ENCODE results near the gene NYAP1. TPM values are rescaled to one million over a fixed set of nuclear protein-coding genes. Genes with fewer than 3 reads are reported as not detected.
A peak's percentile ranks its signal among the peaks of the same experiment; 100 is the strongest.

The NYAP1 gene
- total RNA-seq, 1 experiment from 2014 or later, result 1.3 TPM

DNA sequence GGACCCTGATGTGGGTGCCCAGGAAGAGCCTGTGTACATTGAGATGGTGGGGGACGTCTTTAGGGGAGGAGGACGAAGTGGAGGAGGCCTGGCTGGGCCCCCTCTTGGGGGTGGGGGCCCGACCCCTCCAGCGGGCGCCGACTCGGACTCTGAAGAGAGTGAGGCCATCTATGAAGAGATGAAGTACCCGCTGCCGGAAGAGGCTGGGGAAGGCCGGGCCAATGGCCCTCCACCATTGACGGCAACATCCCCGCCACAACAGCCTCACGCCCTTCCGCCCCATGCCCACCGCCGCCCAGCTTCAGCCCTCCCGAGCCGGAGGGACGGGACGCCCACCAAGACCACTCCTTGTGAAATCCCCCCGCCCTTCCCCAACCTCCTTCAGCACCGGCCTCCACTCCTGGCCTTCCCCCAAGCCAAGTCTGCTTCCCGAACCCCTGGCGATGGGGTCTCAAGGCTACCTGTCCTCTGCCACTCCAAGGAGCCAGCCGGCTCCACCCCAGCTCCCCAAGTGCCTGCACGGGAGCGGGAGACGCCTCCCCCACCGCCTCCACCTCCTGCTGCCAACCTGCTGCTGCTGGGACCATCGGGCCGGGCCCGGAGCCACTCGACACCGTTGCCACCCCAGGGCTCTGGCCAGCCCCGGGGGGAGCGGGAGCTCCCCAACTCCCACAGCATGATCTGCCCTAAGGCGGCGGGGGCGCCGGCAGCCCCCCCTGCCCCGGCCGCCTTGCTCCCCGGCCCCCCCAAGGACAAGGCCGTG is 4.8 kb downstream of the NYAP1 start:
- TF ChIP-seq, protein P1, sequence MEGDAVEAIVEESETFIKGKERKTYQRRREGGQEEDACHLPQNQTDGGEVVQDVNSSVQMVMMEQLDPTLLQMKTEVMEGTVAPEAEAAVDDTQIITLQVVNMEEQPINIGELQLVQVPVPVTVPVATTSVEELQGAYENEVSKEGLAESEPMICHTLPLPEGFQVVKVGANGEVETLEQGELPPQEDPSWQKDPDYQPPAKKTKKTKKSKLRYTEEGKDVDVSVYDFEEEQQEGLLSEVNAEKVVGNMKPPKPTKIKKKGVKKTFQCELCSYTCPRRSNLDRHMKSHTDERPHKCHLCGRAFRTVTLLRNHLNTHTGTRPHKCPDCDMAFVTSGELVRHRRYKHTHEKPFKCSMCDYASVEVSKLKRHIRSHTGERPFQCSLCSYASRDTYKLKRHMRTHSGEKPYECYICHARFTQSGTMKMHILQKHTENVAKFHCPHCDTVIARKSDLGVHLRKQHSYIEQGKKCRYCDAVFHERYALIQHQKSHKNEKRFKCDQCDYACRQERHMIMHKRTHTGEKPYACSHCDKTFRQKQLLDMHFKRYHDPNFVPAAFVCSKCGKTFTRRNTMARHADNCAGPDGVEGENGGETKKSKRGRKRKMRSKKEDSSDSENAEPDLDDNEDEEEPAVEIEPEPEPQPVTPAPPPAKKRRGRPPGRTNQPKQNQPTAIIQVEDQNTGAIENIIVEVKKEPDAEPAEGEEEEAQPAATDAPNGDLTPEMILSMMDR (conservative IDR thresholded peaks at IDR 0.05; ENCODE audit: low read depth, low read length), result no peak
- no peak for TF ChIP-seq EZH2 (IDR thresholded peaks at IDR 0.05; ENCODE audit: borderline replicate concordance, low read depth, low read length, poor library complexity, severe bottlenecking)
- Histone ChIP-seq H3K4me1 (ENCODE audit: insufficient read depth, low read length, poor library complexity, severe bottlenecking) (peaks cover 10% of the 10 kb centered on the region), H3K4me3 (ENCODE audit: low read depth, low read length, poor library complexity, severe bottlenecking) (no peak overlapping the region), H3K27me3 (replicated peaks; ENCODE audit: insufficient read depth, low read depth, low read length, poor library complexity) (no peaks in the 10 kb centered on the region), H3K9me3 (ENCODE audit: low read depth, low read length, poor library complexity, severe bottlenecking) (no peaks in the 10 kb centered on the region), H3K36me3 (ENCODE audit: insufficient read depth, low read length, poor library complexity, severe bottlenecking) (no peaks in the 10 kb centered on the region), H3K27ac (ENCODE audit: low read depth, low read length, poor library complexity, severe bottlenecking) (no peak overlapping the region)
- DNase-seq (ENCODE audit: low spot score), result no peak
- POLR2A ChIA-PET (ENCODE audit: low non-redundant PET), result no interaction called here
- CTCF ChIA-PET, result no interaction called here
- no TSS peak for BruUV-seq (replicated peaks)
- intact Hi-C loops (cut with micrococcal nuclease; ENCODE audit: unreplicated experiment), result no loop called here

DNA sequence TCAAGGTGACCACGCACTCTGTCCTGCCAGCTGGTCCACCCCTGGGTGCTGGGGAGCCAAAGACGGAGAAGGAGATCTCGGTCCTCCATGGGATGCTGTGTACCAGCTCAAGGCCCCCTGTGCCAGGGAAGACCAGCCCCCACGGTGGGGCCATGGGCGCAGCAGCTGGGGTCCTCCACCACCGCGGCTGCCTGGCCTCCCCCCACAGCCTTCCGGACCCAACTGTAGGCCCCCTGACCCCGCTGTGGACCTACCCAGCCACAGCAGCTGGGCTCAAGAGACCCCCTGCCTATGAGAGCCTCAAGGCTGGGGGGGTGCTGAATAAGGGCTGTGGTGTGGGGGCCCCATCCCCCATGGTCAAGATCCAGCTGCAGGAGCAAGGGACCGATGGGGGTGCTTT is 5.4 kb downstream of the NYAP1 start:
- no peak overlapping the region for H3K4me3 ChIP-seq (ENCODE audit: low read depth, low read length, poor library complexity, severe bottlenecking)
- no peaks in the 10 kb centered on the region for H3K27me3 ChIP-seq (replicated peaks; ENCODE audit: insufficient read depth, low read depth, low read length, poor library complexity)
- BruUV-seq (replicated peaks), result no TSS peak
- intact Hi-C loops (cut with micrococcal nuclease; ENCODE audit: unreplicated experiment), result no loop called here
- peaks cover 7% of the 10 kb centered on the region for H3K4me1 ChIP-seq (ENCODE audit: insufficient read depth, low read length, poor library complexity, severe bottlenecking)
- ChIA-PET POLR2A (ENCODE audit: low non-redundant PET) (no interaction called here), CTCF (no interaction called here)
- H3K27ac ChIP-seq (ENCODE audit: low read depth, low read length, poor library complexity, severe bottlenecking), result no peak overlapping the region
- no peak for DNase-seq (ENCODE audit: low spot score)
- no peaks in the 10 kb centered on the region for H3K36me3 ChIP-seq (ENCODE audit: insufficient read depth, low read length, poor library complexity, severe bottlenecking)
- TF ChIP-seq EZH2 (IDR thresholded peaks at IDR 0.05; ENCODE audit: borderline replicate concordance, low read depth, low read length, poor library complexity, severe bottlenecking), result no peak
- TF ChIP-seq, protein P1 (conservative IDR thresholded peaks at IDR 0.05; ENCODE audit: low read depth, low read length), result no peak
- no peaks in the 10 kb centered on the region for H3K9me3 ChIP-seq (ENCODE audit: low read depth, low read length, poor library complexity, severe bottlenecking)

DNA sequence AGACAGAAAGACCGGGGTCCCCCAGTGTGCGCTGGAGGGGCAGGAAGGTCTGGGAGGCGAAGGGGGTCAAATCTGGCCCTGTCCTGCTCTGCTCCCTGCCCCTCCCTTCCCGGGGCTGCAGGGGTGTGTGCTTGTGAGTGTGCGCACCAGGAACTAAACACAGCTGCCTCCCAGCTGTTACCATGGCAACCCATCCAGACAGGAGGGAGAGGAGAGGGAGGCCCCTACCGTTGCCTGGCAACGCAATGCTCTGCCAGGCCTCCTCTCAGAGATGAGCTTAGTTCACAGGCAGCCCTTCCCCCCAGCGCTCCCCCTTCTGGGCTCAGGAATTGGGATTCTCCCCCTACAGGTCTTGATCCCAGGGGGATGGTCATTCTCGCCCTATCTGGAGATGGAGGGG is 6.1 kb downstream of the NYAP1 start:
- POLR2A ChIA-PET (ENCODE audit: low non-redundant PET), result interaction anchor here (0.5 kb wide), 1 partner anchor 47 kb away, joined by 9 read pairs; no protein-coding TSS in a partner anchor
- BruUV-seq (replicated peaks), result no TSS peak
- H3K27me3 ChIP-seq (replicated peaks; ENCODE audit: insufficient read depth, low read depth, low read length, poor library complexity), result no peaks in the 10 kb centered on the region
- H3K27ac ChIP-seq (ENCODE audit: low read depth, low read length, poor library complexity, severe bottlenecking), result no peak overlapping the region
- peaks cover 7% of the 10 kb centered on the region for H3K4me1 ChIP-seq (ENCODE audit: insufficient read depth, low read length, poor library complexity, severe bottlenecking)
- no peak overlapping the region for H3K4me3 ChIP-seq (ENCODE audit: low read depth, low read length, poor library complexity, severe bottlenecking)
- DNase-seq (ENCODE audit: low spot score), result peak; percentile 95
- H3K9me3 ChIP-seq (ENCODE audit: low read depth, low read length, poor library complexity, severe bottlenecking), result no peaks in the 10 kb centered on the region
- intact Hi-C loops (cut with micrococcal nuclease; ENCODE audit: unreplicated experiment), result no loop called here
- CTCF ChIA-PET, result interaction anchor here (0.6 kb wide), 1 partner anchor 74 kb away, joined by 3 read pairs; no protein-coding TSS in a partner anchor
- no peaks in the 10 kb centered on the region for H3K36me3 ChIP-seq (ENCODE audit: insufficient read depth, low read length, poor library complexity, severe bottlenecking)
- no peak for TF ChIP-seq EZH2 (IDR thresholded peaks at IDR 0.05; ENCODE audit: borderline replicate concordance, low read depth, low read length, poor library complexity, severe bottlenecking)
- TF ChIP-seq, protein P1 (conservative IDR thresholded peaks at IDR 0.05; ENCODE audit: low read depth, low read length), result no peak

All from A673 (cell line).